CD14-positive monocyte (primary cell): ENCODE data around the gene TCAF1. TPM values are rescaled to one million over a fixed set of nuclear protein-coding genes. Genes with fewer than 3 reads are reported as not detected.
"Not testable (repeated sequence)": the region's sequence is repeated elsewhere in the genome, so short reads cannot be mapped to it uniquely, and the experiment has no call there.

Experiments
- DNase-seq, 3 donors: peaks; one replicate each; pipeline ENCODE4 v3.0.0-alpha.2; 2011 to 2022
- H2AFZ ChIP-seq: 2 replicates; pipeline ENCODE4 v1.6.0; 2012; ENCODE audit warnings: mild to moderate bottlenecking, low read depth, low read length, inconsistent platforms; ENCODE audit not compliant: insufficient read depth, poor library complexity, severe bottlenecking
- H3K27ac ChIP-seq, 2 donors: 1 replicate in 1 of 2; 2 replicates in 1 of 2; pipeline ENCODE4 v1.5.1; 2012 to 2013; ENCODE audit warnings: low read length in 2 of 2, control low read depth in 1 of 2, inconsistent platforms in 1 of 2, low read depth in 1 of 2, mild to moderate bottlenecking in 1 of 2
- H3K27me3 ChIP-seq, 2 donors: one replicate each; pipeline versions ENCODE4 v1.6.0 to v1.6.1; 2011 to 2013; ENCODE audit warnings: low read length in 2 of 2; ENCODE audit not compliant: control insufficient read depth in 2 of 2, insufficient read depth in 2 of 2
- H3K36me3 ChIP-seq, 2 donors: replicated peaks in 1 of 2; 1 replicate in 1 of 2; 2 replicates in 1 of 2; pipeline versions ENCODE4 v1.5.1 to v1.6.1; 2012 to 2013; ENCODE audit warnings: low read length in 2 of 2, control low read depth in 1 of 2, inconsistent platforms in 1 of 2, mild to moderate bottlenecking in 1 of 2; ENCODE audit not compliant: insufficient read depth in 2 of 2, control insufficient read depth in 1 of 2
- H3K4me1 ChIP-seq, 2 donors: 1 replicate in 1 of 2; 2 replicates in 1 of 2; pipeline versions ENCODE4 v1.5.1 to v1.6.1; 2012 to 2013; ENCODE audit warnings: low read length in 2 of 2, control low read depth in 1 of 2, inconsistent platforms in 1 of 2, mild to moderate bottlenecking in 1 of 2, moderate library complexity in 1 of 2; ENCODE audit not compliant: insufficient read depth in 2 of 2, control insufficient read depth in 1 of 2
- H3K4me2 ChIP-seq: replicated peaks from 2 replicates; pipeline ENCODE3; 2012; ENCODE audit warnings: low read length, moderate library complexity, mild to moderate bottlenecking; ENCODE audit not compliant: poor library complexity, severe bottlenecking; ENCODE audit errors: extremely low read depth
- H3K4me3 ChIP-seq, 3 experiments: fragments of 200-600 bp in 1 of 3; sonication (generic) in 1 of 3; replicated peaks in 1 of 3; 1 replicate in 2 of 3; 2 replicates in 1 of 3; pipeline ENCODE4 v1.5.1; 2011 to 2013; ENCODE audit warnings: low read length in 3 of 3, mild to moderate bottlenecking in 3 of 3, control low read depth in 2 of 3, low read depth in 2 of 3, inconsistent platforms in 1 of 3, moderate library complexity in 1 of 3
- H3K79me2 ChIP-seq: 2 replicates; pipeline ENCODE4 v1.6.0; 2012; ENCODE audit warnings: mild to moderate bottlenecking, control low read depth, inconsistent platforms, low read length, moderate library complexity; ENCODE audit not compliant: insufficient read depth
- H3K9ac ChIP-seq: 2 replicates; pipeline ENCODE4 v1.6.0; 2017; ENCODE audit warnings: low read length, mild to moderate bottlenecking; ENCODE audit not compliant: insufficient read depth, poor library complexity, severe bottlenecking
- H3K9me3 ChIP-seq, 2 donors: replicated peaks in 1 of 2; 1 replicate in 1 of 2; 2 replicates in 1 of 2; pipeline versions ENCODE4 v1.5.1 to v1.6.1; 2012 to 2013; ENCODE audit warnings: low read length in 2 of 2, control low read depth in 1 of 2; ENCODE audit not compliant: control insufficient read depth in 1 of 2, insufficient read depth in 1 of 2
- H4K20me1 ChIP-seq: 2 replicates; pipeline ENCODE4 v1.6.0; 2012; ENCODE audit warnings: mild to moderate bottlenecking, low read length, control low read depth, moderate library complexity; ENCODE audit not compliant: insufficient read depth
- H3K27ac Mint-ChIP-seq, 7 donors: one replicate each; pipeline ENCODE4 v1.8.0; 2020; ENCODE audit warnings: mild to moderate bottlenecking in 7 of 7, mixed read lengths in 7 of 7, moderate library complexity in 6 of 7, inconsistent platforms in 2 of 7
- H3K27me3 Mint-ChIP-seq, 3 donors: one replicate each; pipeline ENCODE4 v1.8.0; 2021 to 2022; ENCODE audit warnings: low read depth in 3 of 3, mild to moderate bottlenecking in 3 of 3, mixed read lengths in 3 of 3, moderate library complexity in 3 of 3, inconsistent platforms in 1 of 3
- H3K36me3 Mint-ChIP-seq, 2 donors: one replicate each; pipeline ENCODE4 v1.8.0; 2020; ENCODE audit warnings: mixed read lengths in 2 of 2, inconsistent platforms in 1 of 2, mild to moderate bottlenecking in 1 of 2
- H3K4me1 Mint-ChIP-seq: one replicate; pipeline ENCODE4 v1.8.0; 2020; ENCODE audit warnings: mild to moderate bottlenecking, mixed read lengths
- H3K4me3 Mint-ChIP-seq, 2 donors: one replicate each; pipeline ENCODE4 v1.8.0; 2020; ENCODE audit warnings: mild to moderate bottlenecking in 2 of 2, mixed read lengths in 2 of 2, moderate library complexity in 1 of 2
- H3K9me3 Mint-ChIP-seq, 7 donors: one replicate each; pipeline ENCODE4 v1.8.0; 2020 to 2022; ENCODE audit warnings: mixed read lengths in 7 of 7, mild to moderate bottlenecking in 6 of 7, moderate library complexity in 6 of 7, inconsistent platforms in 2 of 7
- CTCF ChIP-seq: fragments of 200-600 bp; IDR thresholded peaks from one replicate; pipeline ENCODE4 v1.8.0; 2022; ENCODE audit warnings: antibody characterized with exemption, mild to moderate bottlenecking
- WGBS: methylation state at CpG from one replicate; pipeline ENCODE4 v1.1.5; 2013; ENCODE audit warnings: missing lambda C conversion rate; ENCODE audit not compliant: insufficient coverage; 5-methylcytosine and 5-hydroxymethylcytosine counted together
- intact Hi-C, 2 donors: fragments of 100-400 bp; cut with micrococcal nuclease; formaldehyde crosslinking; loops; one replicate each; pipeline versions ENCODE4 v1.15.0 to v1.15.1; 2023
- polyA plus RNA-seq, 3 donors: library from polyadenylated mRNA; depleted of rRNA in 1 of 3; unstranded in 2 of 3; stranded (reverse) in 1 of 3; fragments of 300-500 nt in 2 of 3; fragments of >200 nt in 1 of 3; fragmentation: Illumina TruSeq in 2 of 3; gene quantifications; 1 replicate in 2 of 3; 2 replicates in 1 of 3; pipeline ENCODE4 v1.2.3, GENCODE V29; 2012 to 2021

TCAF1 gene
- polyA plus RNA-seq, 3 donors: 1.8 to 3.3 (median 3.0) TPM

- not testable (repeated sequence) for H3K27ac Mint-ChIP-seq
These were observed 64.8 kb downstream of the TCAF1 start for GRCh38 chr7:143837223-143837622.

GRCh38 chr7:143836622-143837021 lies 65.4 kb downstream of the TCAF1 start:
- H3K27me3 Mint-ChIP-seq: not testable (repeated sequence)
- peak overlapping the region; percentile 11 to 61 (median 40) for H3K4me3 ChIP-seq

More at GRCh38 chr7:143837223-143837622, 64.8 kb downstream of the TCAF1 start:
- intact Hi-C loops, H4K20me1 ChIP-seq, H3K27me3 Mint-ChIP-seq, H2AFZ ChIP-seq, H3K36me3 Mint-ChIP-seq, H3K9me3 Mint-ChIP-seq, H3K9ac ChIP-seq, H3K9me3 ChIP-seq, H3K4me1 ChIP-seq, H3K4me2 ChIP-seq, H3K36me3 ChIP-seq, H3K4me1 Mint-ChIP-seq, H3K27ac ChIP-seq, H3K4me3 Mint-ChIP-seq, DNase-seq, H3K79me2 ChIP-seq, H3K27me3 ChIP-seq: not testable (repeated sequence)
- TF ChIP-seq CTCF: peak; percentile 55
- H3K4me3 ChIP-seq: peak overlapping the region in 2 of 3 experiments; percentile 34 to 40
- no CpG with 5 or more reads among the region's 24 CpGs for WGBS

GRCh38 chr7:143836088-143836487 lies 65.9 kb downstream of the TCAF1 start:
- H3K27ac Mint-ChIP-seq, H3K9me3 ChIP-seq, intact Hi-C loops, H4K20me1 ChIP-seq, DNase-seq, H3K9me3 Mint-ChIP-seq, H3K9ac ChIP-seq, H3K27ac ChIP-seq, H3K36me3 Mint-ChIP-seq, H3K36me3 ChIP-seq, H3K4me1 ChIP-seq, H3K79me2 ChIP-seq, H3K4me1 Mint-ChIP-seq, H3K27me3 ChIP-seq, H3K27me3 Mint-ChIP-seq, H3K4me2 ChIP-seq, H2AFZ ChIP-seq: not testable (repeated sequence)
- peak overlapping the region in 1 of 3 experiments; percentile 61 for H3K4me3 ChIP-seq
- H3K4me3 Mint-ChIP-seq: peak overlapping the region in 1 of 2 donors; percentile 78
- WGBS: no CpG with 5 or more reads among the region's 17 CpGs

More at GRCh38 chr7:143836622-143837021, 65.4 kb downstream of the TCAF1 start:
- H3K36me3 ChIP-seq, H3K9me3 ChIP-seq, H3K4me1 Mint-ChIP-seq, H3K4me1 ChIP-seq, H2AFZ ChIP-seq, H3K9ac ChIP-seq, H4K20me1 ChIP-seq, H3K27me3 ChIP-seq, H3K4me2 ChIP-seq, H3K36me3 Mint-ChIP-seq, H3K27ac ChIP-seq, H3K9me3 Mint-ChIP-seq, DNase-seq, H3K79me2 ChIP-seq, intact Hi-C loops: not testable (repeated sequence)
- Mint-ChIP-seq H3K27ac (peak overlapping the region in 4 of 7 donors; percentile 32 to 63 (median 47)), H3K4me3 (peak overlapping the region; percentile 78 to 79)
- WGBS: 3% methylated on average over 5 of the region's 38 CpGs

- H3K4me1 Mint-ChIP-seq, H3K79me2 ChIP-seq, H3K27me3 ChIP-seq, H3K27ac ChIP-seq, H4K20me1 ChIP-seq, H3K4me1 ChIP-seq, H2AFZ ChIP-seq, H3K9ac ChIP-seq, H3K36me3 Mint-ChIP-seq, H3K4me3 ChIP-seq, DNase-seq, H3K27ac Mint-ChIP-seq, H3K36me3 ChIP-seq, H3K4me2 ChIP-seq, H3K4me3 Mint-ChIP-seq, H3K9me3 ChIP-seq, intact Hi-C loops, H3K27me3 Mint-ChIP-seq, H3K9me3 Mint-ChIP-seq: not testable (repeated sequence)
- WGBS: no CpG with 5 or more reads among the region's 5 CpGs
These were observed 75.4 kb downstream of the TCAF1 start for GRCh38 chr7:143826578-143826977.
